OCI-LY1 (cell line): ENCODE results near the gene APCDD1.

Experiments
- H2AFZ ChIP-seq: fragments of 200-600 bp; sonication (generic), shearing (Covaris generic); 2 replicates; pipeline ENCODE4 v1.6.0; 2014; ENCODE audit warnings: antibody characterized with exemption, mild to moderate bottlenecking, low read length
- H3F3A ChIP-seq: fragments of 200-600 bp; sonication (generic), shearing (Covaris generic); 2 replicates; pipeline ENCODE4 v1.6.0; 2014; ENCODE audit warnings: mild to moderate bottlenecking, antibody characterized with exemption, low read length, moderate library complexity; ENCODE audit not compliant: insufficient read depth
- H3K27ac ChIP-seq: fragments of 200-600 bp; sonication (generic); 2 replicates; pipeline ENCODE4 v1.5.1; 2014; ENCODE audit warnings: low read length, mixed run types, mild to moderate bottlenecking, low read depth; ENCODE audit not compliant: poor library complexity, severe bottlenecking
- H3K27me3 ChIP-seq: fragments of 200-600 bp; sonication (generic); 2 replicates; pipeline ENCODE4 v1.6.0; 2014; ENCODE audit warnings: antibody characterized with exemption, mild to moderate bottlenecking, low read length, moderate library complexity; ENCODE audit not compliant: insufficient read depth
- H3K36me3 ChIP-seq: fragments of 200-600 bp; sonication (generic); 2 replicates; pipeline ENCODE4 v1.6.1; 2014; ENCODE audit warnings: mild to moderate bottlenecking, antibody characterized with exemption, low read length, moderate library complexity, mixed read lengths; ENCODE audit not compliant: insufficient read depth
- H3K4me1 ChIP-seq: fragments of 200-600 bp; sonication (generic); 2 replicates; pipeline ENCODE4 v1.5.1; 2014; ENCODE audit warnings: mild to moderate bottlenecking, low read length, moderate library complexity; ENCODE audit not compliant: insufficient read depth, severe bottlenecking
- H3K4me2 ChIP-seq: fragments of 200-600 bp; sonication (generic), shearing (Covaris generic); 2 replicates; pipeline ENCODE4 v1.6.1; 2014; ENCODE audit warnings: low read length
- H3K4me3 ChIP-seq: fragments of 200-600 bp; sonication (generic); 2 replicates; pipeline ENCODE4 v1.5.1; 2014; ENCODE audit warnings: low read length, low read depth, mild to moderate bottlenecking, mixed read lengths; ENCODE audit not compliant: poor library complexity, severe bottlenecking
- H3K79me2 ChIP-seq: fragments of 200-600 bp; shearing (Covaris generic); 2 replicates; pipeline ENCODE4 v1.6.1; 2016; ENCODE audit warnings: mixed run types, low read length, mixed read lengths; ENCODE audit not compliant: insufficient read depth
- H3K9ac ChIP-seq: fragments of 200-600 bp; sonication (generic), shearing (Covaris generic); 2 replicates; pipeline ENCODE4 v1.6.1; 2014; ENCODE audit warnings: mild to moderate bottlenecking, low read length, mixed read lengths
- H3K9me2 ChIP-seq: fragments of 200-600 bp; sonication (generic), shearing (Covaris generic); 2 replicates; pipeline ENCODE4 v1.6.1; 2014; ENCODE audit warnings: low read depth, mild to moderate bottlenecking, low read length, mixed read lengths
- H3K9me3 ChIP-seq: fragments of 200-600 bp; shearing (Covaris generic); 2 replicates; pipeline ENCODE4 v1.6.1; 2014; ENCODE audit warnings: low read length, mixed read lengths
- H4K20me1 ChIP-seq: fragments of 200-600 bp; sonication (generic), shearing (Covaris generic); 2 replicates; pipeline ENCODE4 v1.6.0; 2016; ENCODE audit warnings: mild to moderate bottlenecking, low read length; ENCODE audit not compliant: insufficient read depth
- EZH2 ChIP-seq: fragments of 200-600 bp; sonication (generic), shearing (Covaris generic); IDR thresholded peaks from 2 replicates; pipeline ENCODE4 v1.8.0; 2017; ENCODE audit warnings: borderline replicate concordance, mixed run types, mild to moderate bottlenecking, antibody characterized with exemption, low read length, moderate library complexity, mixed read lengths
- TF ChIP-seq, protein P1 (sequence below): fragments of 200-600 bp; sonication (generic), shearing (Covaris generic); IDR thresholded peaks from 2 replicates; pipeline ENCODE4 v1.5.1; 2017; ENCODE audit warnings: mild to moderate bottlenecking, antibody characterized with exemption, low read length, moderate library complexity, mixed read lengths

The APCDD1 gene

DNA sequence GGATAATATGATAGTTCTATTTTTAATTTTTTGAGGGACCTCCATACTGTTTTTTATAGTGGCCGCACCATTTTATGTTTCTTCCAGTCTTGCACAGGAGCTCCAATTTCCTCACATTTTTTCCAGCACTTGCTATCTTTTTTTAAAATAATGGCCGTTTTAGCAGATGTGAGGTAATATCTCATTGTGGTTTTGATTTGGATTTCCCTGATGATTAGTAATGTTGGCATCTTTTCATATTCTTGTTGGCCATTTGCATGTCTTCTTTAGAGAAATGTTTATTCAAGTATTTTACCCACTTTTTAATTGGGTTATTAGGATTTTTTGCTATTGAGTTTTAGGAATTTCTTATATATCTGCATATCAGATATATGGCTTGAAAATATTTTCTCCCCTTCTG is 41.5 kb downstream of the APCDD1 start:
- TF ChIP-seq EZH2 = no peak
- TF ChIP-seq, protein P1, sequence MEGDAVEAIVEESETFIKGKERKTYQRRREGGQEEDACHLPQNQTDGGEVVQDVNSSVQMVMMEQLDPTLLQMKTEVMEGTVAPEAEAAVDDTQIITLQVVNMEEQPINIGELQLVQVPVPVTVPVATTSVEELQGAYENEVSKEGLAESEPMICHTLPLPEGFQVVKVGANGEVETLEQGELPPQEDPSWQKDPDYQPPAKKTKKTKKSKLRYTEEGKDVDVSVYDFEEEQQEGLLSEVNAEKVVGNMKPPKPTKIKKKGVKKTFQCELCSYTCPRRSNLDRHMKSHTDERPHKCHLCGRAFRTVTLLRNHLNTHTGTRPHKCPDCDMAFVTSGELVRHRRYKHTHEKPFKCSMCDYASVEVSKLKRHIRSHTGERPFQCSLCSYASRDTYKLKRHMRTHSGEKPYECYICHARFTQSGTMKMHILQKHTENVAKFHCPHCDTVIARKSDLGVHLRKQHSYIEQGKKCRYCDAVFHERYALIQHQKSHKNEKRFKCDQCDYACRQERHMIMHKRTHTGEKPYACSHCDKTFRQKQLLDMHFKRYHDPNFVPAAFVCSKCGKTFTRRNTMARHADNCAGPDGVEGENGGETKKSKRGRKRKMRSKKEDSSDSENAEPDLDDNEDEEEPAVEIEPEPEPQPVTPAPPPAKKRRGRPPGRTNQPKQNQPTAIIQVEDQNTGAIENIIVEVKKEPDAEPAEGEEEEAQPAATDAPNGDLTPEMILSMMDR = no peak
- no peaks in the 10 kb centered on the region for H3K9me3 ChIP-seq

DNA sequence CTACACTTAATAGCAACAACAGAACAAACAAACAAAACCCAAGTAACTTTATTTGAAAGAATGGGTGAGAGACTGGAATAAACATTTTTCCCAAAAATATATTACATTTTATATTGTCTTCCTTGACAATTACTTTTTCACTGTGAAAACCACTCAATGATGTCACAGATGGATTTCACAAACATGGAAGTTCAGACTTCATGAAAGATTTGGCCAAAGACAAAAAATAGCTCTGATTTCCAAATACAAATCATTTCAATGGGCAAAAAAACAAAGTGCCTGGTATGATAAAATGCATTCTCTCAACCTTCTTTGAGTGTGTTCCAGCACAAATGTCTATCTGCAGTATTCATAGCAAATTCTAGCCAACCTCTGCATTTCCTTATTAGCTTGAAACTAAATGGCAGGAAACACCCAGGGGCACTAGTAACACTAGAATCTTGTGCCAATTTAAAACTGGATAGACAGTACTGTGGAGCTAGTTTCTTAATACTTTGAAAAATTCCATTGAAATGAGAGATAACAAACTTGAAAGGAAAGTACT is 42.8 kb downstream of the APCDD1 start:
- no peaks in the 10 kb centered on the region for H3F3A ChIP-seq
- no peak overlapping the region for H3K27ac ChIP-seq
- no peaks in the 10 kb centered on the region for H3K4me1 ChIP-seq
- H2AFZ ChIP-seq = no peak overlapping the region
- no peak overlapping the region for H3K9ac ChIP-seq
- no peaks in the 10 kb centered on the region for H3K9me3 ChIP-seq
- H3K9me2 ChIP-seq = no peaks in the 10 kb centered on the region
- H3K36me3 ChIP-seq = no peaks in the 10 kb centered on the region
- no peaks in the 10 kb centered on the region for H3K79me2 ChIP-seq
- no peaks in the 10 kb centered on the region for H4K20me1 ChIP-seq
- TF ChIP-seq EZH2 = no peak
- TF ChIP-seq, protein P1 = no peak
- H3K4me3 ChIP-seq = no peak overlapping the region
- no peaks in the 10 kb centered on the region for H3K27me3 ChIP-seq
- H3K4me2 ChIP-seq = no peak overlapping the region

More for the DNA sequence above, 41.5 kb downstream of the APCDD1 start:
- no peak overlapping the region for H3K9ac ChIP-seq
- H3K9me2 ChIP-seq = no peaks in the 10 kb centered on the region
- no peaks in the 10 kb centered on the region for H3K27me3 ChIP-seq
- H4K20me1 ChIP-seq = no peaks in the 10 kb centered on the region
- H3K4me1 ChIP-seq = peaks cover 4% of the 10 kb centered on the region
- no peak overlapping the region for H2AFZ ChIP-seq
- no peak overlapping the region for H3K27ac ChIP-seq
- H3F3A ChIP-seq = no peaks in the 10 kb centered on the region
- H3K36me3 ChIP-seq = no peaks in the 10 kb centered on the region
- H3K4me3 ChIP-seq = no peak overlapping the region
- no peaks in the 10 kb centered on the region for H3K79me2 ChIP-seq
- H3K4me2 ChIP-seq = no peak overlapping the region

DNA sequence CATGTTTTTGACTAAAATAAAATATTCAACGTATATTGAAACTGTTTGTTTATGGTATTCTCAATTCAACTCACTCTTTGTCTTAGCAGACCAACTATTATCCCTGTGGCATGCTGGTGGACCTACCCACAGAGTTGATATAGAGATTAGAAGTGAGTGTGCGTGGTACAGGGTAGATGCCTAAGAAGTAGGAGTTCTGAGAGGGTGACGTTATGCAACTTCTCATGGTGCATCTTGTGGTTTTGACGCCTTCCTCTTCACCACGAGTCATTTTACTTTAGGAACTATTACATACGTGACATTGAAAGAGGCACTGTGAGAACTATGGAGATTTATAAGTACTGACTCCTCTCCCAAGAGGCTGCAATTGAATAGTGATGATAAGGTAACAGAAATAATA is 44.8 kb downstream of the APCDD1 start:
- no peak overlapping the region for H3K27ac ChIP-seq
- no peaks in the 10 kb centered on the region for H3K36me3 ChIP-seq
- no peaks in the 10 kb centered on the region for H3K4me1 ChIP-seq
- no peak for TF ChIP-seq EZH2
- TF ChIP-seq, protein P1 = no peak
- no peaks in the 10 kb centered on the region; the same call in 1 of the 2 replicates for H3K9me2 ChIP-seq
- H3K27me3 ChIP-seq = no peaks in the 10 kb centered on the region
- peaks cover 4% of the 10 kb centered on the region; the same call in 1 of the 2 replicates for H3K9me3 ChIP-seq
- H3F3A ChIP-seq = no peaks in the 10 kb centered on the region
- H2AFZ ChIP-seq = no peak overlapping the region
- H3K4me2 ChIP-seq = no peak overlapping the region
- H3K79me2 ChIP-seq = no peaks in the 10 kb centered on the region
- H4K20me1 ChIP-seq = no peaks in the 10 kb centered on the region
- H3K9ac ChIP-seq = no peak overlapping the region
- H3K4me3 ChIP-seq = no peak overlapping the region
